Measurements from ENCODE around the gene SCN9A. TPM values are rescaled to one million over a fixed set of nuclear protein-coding genes. Genes with fewer than 3 reads are reported as not detected.
A peak's percentile ranks its signal among the peaks of the same experiment; 100 is the strongest.
"Not testable (repeated sequence)": the region's sequence is repeated elsewhere in the genome, so short reads cannot be mapped to it uniquely, and the experiment has no call there.

The SCN9A gene
- total and polyA plus RNA-seq, 12 donors = 0.30 to 7.9 (median 1.7) TPM

DNA sequence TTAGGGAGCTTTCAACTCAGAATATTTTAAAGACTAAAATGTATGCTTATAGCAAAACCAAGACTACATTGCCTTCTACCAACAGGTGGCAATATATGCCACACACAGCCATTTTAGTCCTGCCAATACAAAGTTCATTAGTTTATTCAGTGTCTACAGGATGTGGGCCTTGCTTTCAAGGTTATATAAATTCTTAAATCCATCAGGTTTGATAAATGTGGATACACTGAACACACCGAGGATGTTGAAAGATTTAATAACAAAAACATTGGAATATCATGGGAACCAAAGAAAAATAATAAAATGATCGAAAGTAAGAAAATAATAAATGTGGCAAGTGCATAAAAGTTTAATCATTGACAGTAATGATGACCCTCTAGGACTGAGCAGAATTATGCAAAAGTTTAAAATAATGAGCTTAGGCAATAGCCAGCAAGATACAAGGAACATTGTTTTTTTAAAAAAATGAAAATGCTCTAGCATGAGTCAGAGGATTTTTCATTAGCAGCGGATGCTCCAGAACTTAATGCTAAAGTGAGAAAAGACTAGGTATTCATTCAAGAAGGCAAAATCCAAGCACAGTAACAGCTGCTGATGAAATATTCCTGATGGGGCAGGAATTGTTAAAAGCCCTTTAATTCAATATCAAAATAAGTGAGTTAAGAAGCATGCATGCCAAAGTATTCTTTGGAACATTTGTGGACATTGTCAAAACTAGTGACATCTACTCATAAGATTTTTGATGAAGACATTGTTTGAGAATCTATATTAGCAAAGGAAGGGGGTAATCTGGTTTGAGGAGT lies 14.2 kb downstream of the SCN9A start:
- intact Hi-C loops (cut with DNase I) = no loop called here
- no peaks in the 10 kb centered on the region for H3K9me3 ChIP-seq (replicated peaks in 1 of 3)
- no peaks in the 10 kb centered on the region for H3K36me3 ChIP-seq (replicated peaks in 1 of 2)

DNA sequence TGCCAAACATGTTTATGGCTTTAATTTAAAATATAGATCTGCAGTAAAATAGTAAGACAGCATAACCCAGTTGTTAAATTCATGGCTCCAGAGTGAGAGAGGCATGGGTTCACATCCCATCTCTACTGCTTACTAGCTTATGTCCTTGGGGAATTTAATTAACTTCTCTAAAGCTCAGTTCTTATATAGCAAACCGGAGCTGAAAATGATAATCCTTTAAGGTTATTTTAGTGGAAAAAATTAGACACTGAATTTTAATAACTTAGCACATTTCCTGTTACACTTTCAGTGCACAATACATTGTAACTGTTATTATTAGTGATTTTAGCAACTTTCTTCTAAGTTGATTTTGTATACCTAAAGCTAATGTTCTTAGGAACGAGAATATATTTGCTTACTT lies 14.8 kb downstream of the SCN9A start:
- no peaks in the 10 kb centered on the region for H3K9me3 ChIP-seq (replicated peaks in 1 of 3)
- DNase-seq = no peak
- H3K4me1 ChIP-seq (replicated peaks in 1 of 2) = no peaks in the 10 kb centered on the region
- intact Hi-C loops (cut with DNase I) = no loop called here
- no peaks in the 10 kb centered on the region for H3K27me3 ChIP-seq
- no peak overlapping the region for H3K27ac ChIP-seq
- 51 to 57% (median 53%) methylated on average over 2 of the region's 2 CpGs for WGBS, 4 donors
- no peak overlapping the region for H3K4me3 ChIP-seq
- H3K36me3 ChIP-seq (replicated peaks in 1 of 2) = no peaks in the 10 kb centered on the region
- TF ChIP-seq, protein P1, sequence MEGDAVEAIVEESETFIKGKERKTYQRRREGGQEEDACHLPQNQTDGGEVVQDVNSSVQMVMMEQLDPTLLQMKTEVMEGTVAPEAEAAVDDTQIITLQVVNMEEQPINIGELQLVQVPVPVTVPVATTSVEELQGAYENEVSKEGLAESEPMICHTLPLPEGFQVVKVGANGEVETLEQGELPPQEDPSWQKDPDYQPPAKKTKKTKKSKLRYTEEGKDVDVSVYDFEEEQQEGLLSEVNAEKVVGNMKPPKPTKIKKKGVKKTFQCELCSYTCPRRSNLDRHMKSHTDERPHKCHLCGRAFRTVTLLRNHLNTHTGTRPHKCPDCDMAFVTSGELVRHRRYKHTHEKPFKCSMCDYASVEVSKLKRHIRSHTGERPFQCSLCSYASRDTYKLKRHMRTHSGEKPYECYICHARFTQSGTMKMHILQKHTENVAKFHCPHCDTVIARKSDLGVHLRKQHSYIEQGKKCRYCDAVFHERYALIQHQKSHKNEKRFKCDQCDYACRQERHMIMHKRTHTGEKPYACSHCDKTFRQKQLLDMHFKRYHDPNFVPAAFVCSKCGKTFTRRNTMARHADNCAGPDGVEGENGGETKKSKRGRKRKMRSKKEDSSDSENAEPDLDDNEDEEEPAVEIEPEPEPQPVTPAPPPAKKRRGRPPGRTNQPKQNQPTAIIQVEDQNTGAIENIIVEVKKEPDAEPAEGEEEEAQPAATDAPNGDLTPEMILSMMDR (IDR thresholded peaks at IDR 0.05) = no peak
- no peak for TF ChIP-seq POLR2A (IDR thresholded peaks at IDR 0.05)

More for the DNA sequence above, 14.2 kb downstream of the SCN9A start:
- Histone ChIP-seq H3K4me1 (replicated peaks in 1 of 2) (no peaks in the 10 kb centered on the region), H3K27ac (no peak overlapping the region), H3K4me3 (no peak overlapping the region), H3K27me3 (no peaks in the 10 kb centered on the region)
- 54 to 63% (median 61%) methylated on average over 3 of the region's 3 CpGs for WGBS, 4 donors
- no peak for DNase-seq
- TF ChIP-seq, protein P1 (IDR thresholded peaks at IDR 0.05) = peak in 4 of 6 experiments; percentile 15 to 46 (median 26)
- no peak for TF ChIP-seq POLR2A (IDR thresholded peaks at IDR 0.05)

DNA sequence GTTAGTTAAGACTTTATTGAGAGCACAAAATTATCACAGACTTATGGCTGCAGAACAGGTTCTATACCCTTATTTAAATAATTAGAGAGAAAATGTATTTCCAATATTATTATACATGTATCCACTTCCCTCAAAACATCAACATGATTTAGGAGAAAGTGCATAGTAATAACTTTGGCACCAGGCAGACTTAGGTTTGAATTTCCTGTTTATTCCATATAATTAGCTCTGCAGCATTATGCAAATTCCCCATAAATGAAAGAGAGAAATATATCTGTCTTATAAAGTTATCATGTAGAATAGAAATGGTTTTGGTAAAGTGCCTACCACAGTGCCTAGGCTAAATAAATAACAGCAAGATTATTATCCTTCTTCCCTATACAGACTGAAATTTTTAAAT lies 15.3 kb downstream of the SCN9A start:
- H3K9me3 ChIP-seq (replicated peaks in 1 of 3) = no peaks in the 10 kb centered on the region
- no peaks in the 10 kb centered on the region for H3K27me3 ChIP-seq
- H3K4me3 ChIP-seq = no peak overlapping the region
- no peaks in the 10 kb centered on the region for H3K36me3 ChIP-seq (replicated peaks in 1 of 2)
- DNase-seq = no peak
- TF ChIP-seq POLR2A (IDR thresholded peaks at IDR 0.05) = no peak
- TF ChIP-seq, protein P1 (IDR thresholded peaks at IDR 0.05) = no peak
- no peak overlapping the region for H3K27ac ChIP-seq
- intact Hi-C loops (cut with DNase I) = no loop called here
- no peaks in the 10 kb centered on the region for H3K4me1 ChIP-seq (replicated peaks in 1 of 2)

DNA sequence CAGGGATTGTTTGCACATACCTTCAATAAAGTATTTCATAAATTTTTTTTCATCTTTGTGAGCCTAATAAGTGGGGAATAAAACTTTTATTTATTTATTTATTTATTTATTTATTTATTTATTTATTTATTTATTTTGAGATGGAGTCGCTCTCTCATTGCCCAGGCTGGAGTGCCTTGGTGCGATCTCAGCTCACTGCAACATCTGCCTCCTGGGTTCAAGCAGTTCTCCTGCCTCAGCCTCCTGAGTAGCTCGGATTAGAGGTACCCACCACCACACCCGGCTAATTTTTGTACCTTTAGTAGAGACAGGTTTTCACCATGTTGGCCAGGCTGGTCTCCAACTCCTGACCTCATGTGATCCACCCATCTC lies 17.8 kb downstream of the SCN9A start:
- H3K27me3 ChIP-seq; intact Hi-C loops (cut with DNase I); H3K36me3 ChIP-seq (replicated peaks in 1 of 2); DNase-seq; H3K4me1 ChIP-seq (replicated peaks in 1 of 2); H3K4me3 ChIP-seq; H3K27ac ChIP-seq; H3K9me3 ChIP-seq (replicated peaks in 1 of 3): not testable (repeated sequence)
- WGBS, 4 donors = 88 to 94% (median 93%) methylated on average over 4 of the region's 4 CpGs

Measured in adrenal gland (tissue), 12 donors.